Measurements from ENCODE around the gene FNDC5.
"Not testable (repeated sequence)": the region's sequence is repeated elsewhere in the genome, so short reads cannot be mapped to it uniquely, and the experiment has no call there.

The FNDC5 gene

DNA sequence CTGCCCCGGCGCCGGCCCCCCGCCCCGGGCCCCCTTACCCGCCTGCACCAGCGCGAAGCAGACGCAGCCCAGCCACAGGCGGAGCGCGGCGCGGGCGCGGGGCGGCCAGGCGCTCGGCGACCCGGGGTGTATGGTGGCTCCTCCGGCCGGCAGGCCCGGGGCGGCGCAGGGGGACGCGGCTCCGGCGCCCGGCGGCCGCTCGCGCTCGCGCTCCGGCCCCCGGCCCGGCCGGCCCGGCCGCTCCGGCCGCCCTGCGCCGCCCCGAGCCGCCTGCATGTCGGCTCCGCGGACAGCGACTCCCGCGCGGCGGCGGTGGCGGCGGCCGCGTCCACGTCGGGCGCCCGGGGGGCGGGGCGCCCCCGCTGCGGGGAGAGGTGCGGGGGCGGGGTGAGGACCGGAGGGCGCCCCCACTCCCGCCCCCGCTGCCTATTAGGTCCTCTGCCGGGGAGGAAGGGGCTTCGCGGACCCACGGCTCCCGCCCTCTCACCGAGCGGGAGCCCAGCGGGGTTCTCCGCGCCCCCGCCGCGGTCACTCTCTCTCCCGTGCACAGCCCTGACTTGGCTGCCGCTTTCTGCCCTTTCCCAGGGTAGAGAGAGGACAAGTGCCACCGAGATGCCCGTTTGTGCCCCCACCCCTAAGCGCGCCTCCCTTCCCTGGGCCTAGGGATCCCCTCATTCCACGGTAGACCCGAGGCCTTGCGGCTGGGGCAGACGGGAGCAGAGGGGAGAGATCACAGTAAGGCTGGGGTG lies at the start of gene FNDC5:
TSS of gene FNDC5 (minus strand) at position 298 of the 749 bp plus-strand sequence.
- DNase-seq (ENCODE audit: low read depth in 2 of 2) = no peak

GRCh38 chr1:32919811-32920733 lies 49.4 kb upstream of the FNDC5 start:
- DNase-seq (ENCODE audit: low read depth in 2 of 2) = no peak

GRCh38 chr1:32918179-32918578 lies 47.5 kb upstream of the FNDC5 start:
- no peak for DNase-seq (ENCODE audit: low read depth in 2 of 2)

- no peak for DNase-seq (ENCODE audit: low read depth in 2 of 2)
Observed at GRCh38 chr1:32917521-32917920, 46.8 kb upstream of the FNDC5 start.

DNA sequence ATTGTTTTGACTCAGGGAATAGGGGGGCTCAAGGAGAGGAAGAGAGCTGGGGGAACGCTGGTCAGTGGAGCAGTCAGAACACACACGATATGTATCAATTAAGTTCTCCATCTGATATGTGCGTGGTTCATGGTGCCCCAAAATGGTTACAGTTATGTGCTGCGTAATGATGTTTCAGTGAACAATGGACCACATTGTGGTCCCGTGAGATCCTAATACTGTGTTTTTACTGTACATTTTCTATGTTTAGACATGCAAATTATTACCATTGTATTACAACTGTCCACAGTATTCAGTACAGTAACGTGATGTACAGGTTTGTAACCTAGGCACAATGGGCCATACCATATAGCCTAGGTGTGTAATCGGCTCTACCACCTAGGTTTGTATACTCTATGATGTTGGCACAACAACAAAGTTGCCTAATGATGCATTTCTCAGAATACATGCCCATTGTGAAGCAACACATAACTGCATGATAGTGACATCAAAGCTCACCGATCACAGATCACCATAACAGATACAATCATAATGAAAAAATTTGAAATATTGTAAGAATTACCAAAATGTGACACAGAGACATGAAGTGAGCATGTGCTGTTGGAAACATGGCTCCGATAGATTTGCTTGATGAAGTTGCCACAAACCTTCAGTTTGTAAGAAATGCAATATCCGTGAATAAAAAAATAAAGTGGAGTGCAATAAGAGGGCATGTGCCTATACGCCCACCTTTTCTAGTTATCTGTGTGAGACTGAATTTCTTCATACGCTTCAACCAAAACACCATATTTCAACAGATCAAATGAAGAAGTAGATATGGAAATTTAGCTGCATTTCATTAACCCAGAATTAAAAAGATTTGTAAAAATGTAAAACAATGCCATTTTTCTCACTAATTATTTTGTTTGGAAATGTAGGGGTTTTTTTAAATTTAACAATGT lies 45.3 kb upstream of the FNDC5 start:
- DNase-seq (ENCODE audit: low read depth in 2 of 2) = no peak

DNA sequence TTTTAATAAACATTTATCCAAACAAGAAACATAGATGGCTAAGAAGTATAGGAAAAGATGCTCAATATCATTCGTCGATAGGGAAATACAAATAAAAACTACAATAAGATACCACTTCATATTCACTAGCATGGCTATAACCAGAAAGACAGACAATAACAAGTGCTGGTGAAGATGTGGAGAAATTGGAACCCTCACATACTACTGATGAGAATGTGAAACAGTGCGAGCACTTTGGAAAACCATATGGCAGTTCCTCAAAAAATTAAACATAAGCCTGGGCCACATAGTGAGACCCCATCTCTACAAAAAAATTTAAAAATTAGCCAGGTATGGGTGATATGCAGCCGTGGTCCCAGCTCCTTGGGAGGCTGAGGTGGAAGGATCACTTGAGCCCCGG lies 39.6 kb upstream of the FNDC5 start:
- DNase-seq (ENCODE audit: low read depth in 2 of 2) = no peak

GRCh38 chr1:32907435-32907834 lies 36.7 kb upstream of the FNDC5 start:
- DNase-seq (ENCODE audit: low read depth in 2 of 2) = no peak

- DNase-seq (ENCODE audit: low read depth in 2 of 2) = no peak
Observed at GRCh38 chr1:32906654-32907053, 35.9 kb upstream of the FNDC5 start.

- not testable (repeated sequence) for DNase-seq (ENCODE audit: low read depth in 2 of 2)
Observed at GRCh38 chr1:32905588-32905987, 34.9 kb upstream of the FNDC5 start.

GRCh38 chr1:32904797-32905196 lies 34.1 kb upstream of the FNDC5 start:
- DNase-seq (ENCODE audit: low read depth in 2 of 2) = no peak

DNA sequence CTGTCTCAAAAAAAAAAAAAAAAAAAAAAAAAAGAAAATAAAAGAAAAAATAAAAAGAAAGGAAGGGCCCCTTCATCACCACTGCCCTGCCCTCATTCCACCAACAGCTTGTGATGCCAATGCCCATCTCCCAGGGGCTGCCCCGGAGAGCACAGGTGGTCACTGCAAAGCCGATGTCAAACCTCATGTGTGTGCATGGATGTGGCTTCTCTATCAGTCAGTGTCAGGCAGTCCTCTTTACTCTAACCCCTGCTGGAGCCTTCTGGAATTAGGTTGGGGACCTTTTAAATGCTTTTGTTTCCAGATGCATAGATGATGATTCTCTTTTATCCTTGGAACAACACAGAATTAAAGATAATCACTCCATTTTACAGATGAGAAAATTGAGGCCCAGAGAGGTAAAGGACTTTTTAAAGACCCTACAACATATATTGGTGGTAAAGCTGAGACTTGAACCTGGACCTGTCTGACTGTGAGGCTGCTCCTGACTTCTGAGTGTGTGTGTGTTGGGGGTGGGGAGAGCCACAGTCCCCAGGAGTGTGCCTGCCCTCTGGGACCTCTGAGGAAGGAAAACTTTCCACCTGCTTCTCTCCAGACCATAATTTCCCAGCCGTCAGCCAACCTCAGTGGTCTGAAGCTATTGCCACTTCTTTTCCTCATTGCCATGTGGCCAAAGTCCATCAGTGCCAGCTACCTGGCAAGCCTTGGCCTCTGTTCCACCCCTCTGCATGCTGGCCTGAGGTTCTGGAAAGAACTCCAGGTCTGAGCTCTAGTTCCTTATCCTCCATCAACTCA lies 33.5 kb upstream of the FNDC5 start:
- DNase-seq (ENCODE audit: low read depth in 2 of 2) = no peak

DNA sequence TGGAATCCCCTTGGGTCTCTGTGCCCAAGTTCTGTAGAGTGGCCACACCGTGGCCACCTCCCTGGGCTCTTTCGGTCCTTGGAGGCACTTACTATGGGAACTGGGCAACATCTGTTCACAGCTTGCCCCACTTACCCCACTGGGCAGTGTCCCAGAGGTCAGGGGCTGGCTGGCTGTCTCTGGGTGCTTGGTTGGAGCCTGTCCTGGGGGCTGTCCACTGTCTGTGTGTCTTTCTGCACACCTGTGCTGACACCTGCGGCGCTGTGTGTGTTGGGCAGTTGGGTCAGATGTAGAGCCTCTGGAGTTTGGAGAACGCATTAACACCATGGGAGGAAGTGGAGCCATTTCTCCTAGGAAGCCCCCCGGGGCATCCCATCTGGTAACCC lies 31.8 kb upstream of the FNDC5 start:
- no peak for DNase-seq (ENCODE audit: low read depth in 2 of 2)

DNA sequence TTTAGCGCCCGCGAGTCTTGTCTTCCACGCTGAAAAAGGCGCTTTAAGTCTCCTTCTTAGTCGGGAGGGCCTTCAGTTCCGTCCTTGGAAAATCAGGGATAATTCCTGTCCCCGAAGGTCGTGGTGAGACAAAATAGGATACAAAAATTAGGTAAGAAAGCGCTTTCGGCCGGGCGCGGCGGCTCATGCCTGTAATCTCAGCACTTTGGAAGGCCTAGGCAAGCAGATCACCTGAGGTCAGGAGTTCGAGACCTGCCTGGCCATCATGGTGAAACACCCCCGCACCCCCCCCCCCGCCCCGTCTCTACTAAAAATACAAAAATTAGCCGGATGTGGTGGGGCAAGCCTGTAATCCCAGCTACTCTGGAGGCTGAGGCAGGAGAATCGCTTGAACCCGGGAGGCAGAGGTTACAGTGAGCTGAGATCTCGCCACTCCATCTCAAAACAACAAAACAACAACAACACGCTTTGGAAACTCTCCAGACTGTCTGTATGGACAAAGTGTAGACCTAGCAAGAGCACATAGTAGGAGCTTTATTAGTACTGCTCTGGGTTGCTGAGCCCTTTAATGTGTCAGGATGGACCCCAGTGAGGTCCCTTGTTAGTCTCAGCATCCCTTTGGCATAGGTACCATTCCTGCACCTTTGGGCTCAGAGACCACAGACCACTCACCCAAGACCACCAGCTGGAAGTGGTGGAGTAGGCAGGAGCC lies 31.3 kb upstream of the FNDC5 start:
- no peak for DNase-seq (ENCODE audit: low read depth in 2 of 2)

GRCh38 chr1:32900956-32901822 lies 30.5 kb upstream of the FNDC5 start, which contains the start of gene TMEM54:
TMEM54 (minus strand) TSS chr1:32901389; CDS start chr1:32901238, 151 bp downstream.
- DNase-seq (ENCODE audit: low read depth in 2 of 2) = no peak

- no peak for DNase-seq (ENCODE audit: low read depth in 2 of 2)
Observed at GRCh38 chr1:32900371-32900955, 29.8 kb upstream of the FNDC5 start.

GRCh38 chr1:32899586-32900296 lies 29.0 kb upstream of the FNDC5 start:
- DNase-seq (ENCODE audit: low read depth in 2 of 2) = no peak

GRCh38 chr1:32898958-32899357 lies 28.2 kb upstream of the FNDC5 start:
- DNase-seq (ENCODE audit: low read depth in 2 of 2) = no peak

- DNase-seq (ENCODE audit: low read depth in 2 of 2) = no peak
Observed at GRCh38 chr1:32898056-32898455, 27.3 kb upstream of the FNDC5 start.
